ENCODE results near the gene KLHL33. TPM values are rescaled to one million over a fixed set of nuclear protein-coding genes. Genes with fewer than 3 reads are reported as not detected.

The KLHL33 gene
- total RNA-seq, 2 donors from 2014 or later, result 0.35 to 0.44 TPM

GRCh38 chr14:20422886-20423285 is 13.1 kb downstream of the KLHL33 start:
- Histone ChIP-seq H3K4me1 (no peaks in the 10 kb centered on the region), H3K9me3 (no peaks in the 10 kb centered on the region), H3K27me3 (no peaks in the 10 kb centered on the region), H3K27ac (no peak overlapping the region), H3K36me3 (no peaks in the 10 kb centered on the region), H3K4me3 (no peak overlapping the region)
- TF ChIP-seq CTCF (IDR thresholded peaks at IDR 0.05), result no peak
- no peak for DNase-seq (ENCODE audit: low spot score)

DNA sequence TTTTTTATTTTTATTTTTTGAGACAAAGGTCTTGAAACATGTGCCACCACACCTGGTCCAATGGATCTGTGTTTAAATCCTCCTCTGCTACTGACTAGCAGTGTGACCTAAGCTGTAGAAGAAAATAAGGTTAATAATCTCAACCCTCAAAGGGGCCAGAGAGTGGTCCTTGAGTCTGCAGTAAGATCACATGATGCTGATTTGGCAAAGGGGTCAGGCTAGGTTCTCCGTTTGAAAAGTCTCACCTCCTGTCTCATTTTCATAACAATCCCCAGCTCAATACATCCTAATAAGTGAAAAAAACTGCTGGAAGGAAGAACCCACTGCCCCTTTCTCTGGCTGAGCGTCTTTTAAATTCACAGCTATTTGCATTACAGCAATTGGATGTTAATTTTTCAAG is 14.7 kb downstream of the KLHL33 start:
- no peak for TF ChIP-seq CTCF (IDR thresholded peaks at IDR 0.05)
- Histone ChIP-seq H3K4me3 (no peak overlapping the region), H3K27me3 (no peaks in the 10 kb centered on the region), H3K9me3 (no peaks in the 10 kb centered on the region), H3K27ac (no peak overlapping the region), H3K36me3 (no peaks in the 10 kb centered on the region), H3K4me1 (no peaks in the 10 kb centered on the region)
- DNase-seq (ENCODE audit: low spot score), result no peak

DNA sequence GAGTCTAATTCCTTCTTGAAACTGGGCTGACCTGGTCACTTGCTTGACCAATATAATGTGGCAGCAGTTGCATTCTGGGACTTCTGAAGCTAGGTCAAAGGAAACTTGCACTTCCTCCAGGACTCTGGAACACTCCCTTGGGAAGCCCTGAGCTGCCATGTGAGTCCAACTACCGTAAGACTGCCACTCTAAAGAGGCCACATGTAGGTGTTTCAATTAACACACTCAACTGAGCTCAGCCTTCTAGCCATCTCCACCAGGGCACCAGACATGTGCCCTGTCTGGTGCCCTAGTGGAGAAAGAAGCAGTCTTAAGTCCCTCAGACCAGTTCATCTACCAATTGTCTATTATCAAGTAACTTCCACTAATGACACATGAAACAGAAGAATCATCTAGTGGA is 16.5 kb downstream of the KLHL33 start:
- H3K4me1 ChIP-seq, result no peaks in the 10 kb centered on the region
- no peaks in the 10 kb centered on the region for H3K27me3 ChIP-seq
- no peak overlapping the region for H3K27ac ChIP-seq
- TF ChIP-seq CTCF (IDR thresholded peaks at IDR 0.05), result no peak
- H3K9me3 ChIP-seq, result no peaks in the 10 kb centered on the region
- DNase-seq (ENCODE audit: low spot score), result no peak
- no peak overlapping the region for H3K4me3 ChIP-seq
- H3K36me3 ChIP-seq, result no peaks in the 10 kb centered on the region

- Histone ChIP-seq H3K36me3 (no peaks in the 10 kb centered on the region), H3K4me1 (peaks cover 0 to 6% of the 10 kb centered on the region in 2 donors), H3K27me3 (no peaks in the 10 kb centered on the region), H3K9me3 (no peaks in the 10 kb centered on the region), H3K4me3 (no peak overlapping the region), H3K27ac (no peak overlapping the region)
- no peak for DNase-seq (ENCODE audit: low spot score)
- TF ChIP-seq CTCF (IDR thresholded peaks at IDR 0.05), result no peak
Measured at GRCh38 chr14:20418501-20418909, 17.5 kb downstream of the KLHL33 start.

DNA sequence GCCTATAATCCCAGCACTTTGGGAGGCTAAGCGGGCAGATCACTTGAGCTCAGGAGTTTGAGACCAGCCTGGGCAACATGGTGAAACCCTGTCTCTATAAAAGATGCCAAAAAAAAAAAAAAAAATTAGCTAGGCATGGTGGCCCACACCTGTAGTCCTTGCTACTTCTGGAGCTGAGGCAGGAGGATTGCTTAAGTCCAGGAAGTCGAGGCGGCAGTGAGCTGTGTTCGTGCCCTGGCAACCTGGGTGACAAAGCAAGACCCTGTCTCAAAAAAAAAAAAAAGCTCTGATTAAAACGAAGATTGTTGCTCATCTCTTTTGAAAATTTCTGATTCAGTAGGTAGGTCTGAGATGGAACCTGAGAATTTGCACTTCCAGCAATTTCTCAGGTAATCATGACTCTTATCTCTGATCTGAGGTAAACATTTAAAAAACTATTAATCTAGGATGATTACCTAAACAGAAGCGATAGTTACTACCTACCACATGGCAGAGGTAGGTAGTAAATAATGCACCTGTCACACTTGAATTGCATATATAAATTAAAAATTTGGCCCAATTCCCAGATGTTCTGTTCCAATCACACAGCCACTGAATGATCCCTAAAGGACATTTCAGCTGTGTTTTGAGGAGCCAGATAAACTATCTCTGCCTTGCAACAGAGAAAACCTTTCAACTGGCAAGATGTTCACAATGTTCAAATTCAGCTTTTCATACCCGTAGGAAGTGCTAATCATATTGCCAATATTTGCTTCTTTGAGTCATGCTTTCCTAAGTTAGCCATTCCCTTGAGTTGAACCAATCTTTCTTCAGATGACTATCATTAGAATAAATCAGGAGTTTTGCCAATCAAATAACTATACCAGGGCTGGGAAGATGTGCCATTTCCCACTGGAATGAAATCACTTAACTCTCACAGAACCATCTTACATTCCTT is 18.4 kb downstream of the KLHL33 start:
- no peaks in the 10 kb centered on the region for H3K27me3 ChIP-seq
- no peak overlapping the region for H3K4me3 ChIP-seq
- no peak overlapping the region for H3K27ac ChIP-seq
- H3K36me3 ChIP-seq, result no peaks in the 10 kb centered on the region
- peaks cover 0 to 6% of the 10 kb centered on the region in 2 donors for H3K4me1 ChIP-seq
- no peak for TF ChIP-seq CTCF (IDR thresholded peaks at IDR 0.05)
- no peaks in the 10 kb centered on the region for H3K9me3 ChIP-seq
- no peak for DNase-seq (ENCODE audit: low spot score)
